CD4-positive, alpha-beta T cell (primary cell): ENCODE results near the gene SUGP1. TPM values are rescaled to one million over a fixed set of nuclear protein-coding genes. Genes with fewer than 3 reads are reported as not detected.

Experiments used
- ATAC-seq: fragments of 200-7000 bp; cut with Tn5 transposase; one replicate; pipeline ENCODE4 v1.10.0; 2022; ENCODE audit warnings: mild to moderate bottlenecking; ENCODE audit not compliant: poor library complexity
- CTCF ChIA-PET: fragments of 350-600 bp; sonication (Branson Sonifier 250); formaldehyde crosslinking; loops from one replicate; lab custom pipeline; 2021; ENCODE audit warnings: antibody characterized with exemption, inconsistent platforms; lab: Charles Lee
- POLR2A ChIA-PET: fragments of 350-600 bp; sonication (Branson Sonifier 250); formaldehyde crosslinking; loops from one replicate; lab custom pipeline; 2021; ENCODE audit warnings: antibody characterized with exemption, inconsistent platforms; lab: Charles Lee
- DNase-seq, 14 experiments: peaks; one replicate each; pipeline ENCODE4 v3.0.0-alpha.2; 2013 to 2020; ENCODE audit warnings: mixed read lengths in 2 of 14
- H3K27ac ChIP-seq, 2 donors: one replicate each; pipeline versions ENCODE4 v1.5.1 to v1.7.0; 2013; ENCODE audit warnings: low read length in 2 of 2, low read depth in 1 of 2, mild to moderate bottlenecking in 1 of 2
- H3K27me3 ChIP-seq, 2 experiments: 1 replicate in 1 of 2; 2 replicates in 1 of 2; pipeline versions ENCODE4 v1.6.1 to v1.7.0; 2013; ENCODE audit warnings: low read length in 2 of 2, control low read depth in 1 of 2, mild to moderate bottlenecking in 1 of 2, moderate library complexity in 1 of 2; ENCODE audit not compliant: insufficient read depth in 2 of 2, control insufficient read depth in 1 of 2
- H3K36me3 ChIP-seq: one replicate; pipeline ENCODE4 v1.6.1; 2013; ENCODE audit warnings: low read length, control low read depth; ENCODE audit not compliant: insufficient read depth
- H3K4me1 ChIP-seq: one replicate; pipeline ENCODE4 v1.6.1; 2013; ENCODE audit warnings: low read length, control low read depth; ENCODE audit not compliant: insufficient read depth
- H3K4me3 ChIP-seq: one replicate; pipeline ENCODE4 v1.5.1; 2013; ENCODE audit warnings: mild to moderate bottlenecking, low read length, moderate library complexity
- H3K9me3 ChIP-seq, 2 experiments: 1 replicate in 1 of 2; 2 replicates in 1 of 2; pipeline versions ENCODE4 v1.6.1 to v1.7.0; 2013; ENCODE audit warnings: low read length in 2 of 2, mild to moderate bottlenecking in 2 of 2, control low read depth in 1 of 2, moderate library complexity in 1 of 2; ENCODE audit not compliant: control insufficient read depth in 1 of 2, insufficient read depth in 1 of 2
- H3K27ac Mint-ChIP-seq: one replicate; pipeline ENCODE4 v1.8.0; 2020; ENCODE audit warnings: mixed read lengths
- H3K27me3 Mint-ChIP-seq: one replicate; pipeline ENCODE4 v1.8.0; 2021; ENCODE audit warnings: mixed read lengths
- H3K36me3 Mint-ChIP-seq: one replicate; pipeline ENCODE4 v1.8.0; 2021; ENCODE audit warnings: low read depth, mixed read lengths
- H3K4me1 Mint-ChIP-seq: one replicate; pipeline ENCODE4 v1.8.0; 2021; ENCODE audit warnings: low read depth, mixed read lengths
- H3K4me3 Mint-ChIP-seq: one replicate; pipeline ENCODE4 v1.8.0; 2020; ENCODE audit warnings: mild to moderate bottlenecking, mixed read lengths
- H3K9me3 Mint-ChIP-seq: one replicate; pipeline ENCODE4 v1.8.0; 2020; ENCODE audit warnings: mixed read lengths
- CTCF ChIP-seq: fragments of 200-600 bp; IDR thresholded peaks from one replicate; pipeline ENCODE4 v1.8.0; 2022; ENCODE audit warnings: antibody characterized with exemption, mild to moderate bottlenecking
- intact Hi-C, 2 experiments: fragments of 100-400 bp; cut with DNase I in 1 of 2; cut with micrococcal nuclease in 1 of 2; formaldehyde crosslinking; loops; one replicate each; pipeline versions ENCODE4 v1.15.1 to v1.9.0; 2023 to 2025; cut with DNase I, micrococcal nuclease
- total RNA-seq, 174 experiments: library from RNA in 2 of 174; stranded (reverse) in 2 of 174; gene quantifications; one replicate each; pipeline ENCODE4 v1.2.3 and lab custom pipeline; 2021 to 2026

The SUGP1 gene
- total RNA-seq, 2 experiments from 2014 or later, result 49.7 to 56.0 TPM

- Histone ChIP-seq H3K36me3 (no peaks in the 10 kb centered on the region), H3K9me3 (no peaks in the 10 kb centered on the region), H3K27me3 (peaks cover 5 to 15% of the 10 kb centered on the region in 2 experiments), H3K27ac (no peak overlapping the region), H3K4me1 (peaks cover 5% of the 10 kb centered on the region), H3K4me3 (no peak overlapping the region)
- DNase-seq (no peak), ATAC-seq (no peak)
- Mint-ChIP-seq H3K27ac (no peak overlapping the region), H3K27me3 (peaks cover 29% of the 10 kb centered on the region), H3K4me3 (no peak overlapping the region), H3K36me3 (no peaks in the 10 kb centered on the region), H3K9me3 (no peaks in the 10 kb centered on the region), H3K4me1 (peaks cover 5% of the 10 kb centered on the region)
- TF ChIP-seq CTCF, result no peak
- ChIA-PET POLR2A (no interaction called here), CTCF (no interaction called here)
- intact Hi-C loops, result no loop called here
Observed at GRCh38 chr19:19268453-19269385, 51.6 kb downstream of the SUGP1 start.

- no peak overlapping the region for H3K4me3 Mint-ChIP-seq
- H3K27ac Mint-ChIP-seq, result no peak overlapping the region
- TF ChIP-seq CTCF, result no peak
Observed at GRCh38 chr19:19267305-19267704, 53.0 kb downstream of the SUGP1 start.

GRCh38 chr19:19263886-19264487, 56.3 kb downstream of the SUGP1 start:
- peaks cover 0 to 6% of the 10 kb centered on the region in 2 experiments for H3K9me3 ChIP-seq
- no peak overlapping the region for H3K27ac ChIP-seq
- H3K4me1 Mint-ChIP-seq, result no peaks in the 10 kb centered on the region
- peaks cover 25 to 45% of the 10 kb centered on the region in 2 experiments for H3K27me3 ChIP-seq
- H3K36me3 Mint-ChIP-seq, result no peaks in the 10 kb centered on the region
- H3K9me3 Mint-ChIP-seq, result no peaks in the 10 kb centered on the region
- H3K27me3 Mint-ChIP-seq, result peaks cover 51% of the 10 kb centered on the region
- no peak overlapping the region for H3K27ac Mint-ChIP-seq
- ChIA-PET CTCF (no interaction called here), POLR2A (no interaction called here)
- intact Hi-C loops, result no loop called here
- H3K4me1 ChIP-seq, result peaks cover 15% of the 10 kb centered on the region
- ATAC-seq (no peak), DNase-seq (no peak)
- H3K4me3 ChIP-seq, result no peak overlapping the region
- H3K4me3 Mint-ChIP-seq, result no peak overlapping the region
- no peaks in the 10 kb centered on the region for H3K36me3 ChIP-seq
- TF ChIP-seq CTCF, result no peak

More at GRCh38 chr19:19267305-19267704, 53.0 kb downstream of the SUGP1 start:
- H3K9me3 ChIP-seq, result no peaks in the 10 kb centered on the region
- ChIA-PET CTCF (no interaction called here), POLR2A (no interaction called here)
- ATAC-seq, result no peak
- Mint-ChIP-seq H3K27me3 (peaks cover 33% of the 10 kb centered on the region), H3K4me1 (no peaks in the 10 kb centered on the region), H3K9me3 (no peaks in the 10 kb centered on the region), H3K36me3 (no peaks in the 10 kb centered on the region)
- H3K36me3 ChIP-seq, result no peaks in the 10 kb centered on the region
- H3K4me1 ChIP-seq, result peaks cover 3% of the 10 kb centered on the region
- no peak for DNase-seq
- H3K27ac ChIP-seq, result no peak overlapping the region
- no peak overlapping the region for H3K4me3 ChIP-seq
- H3K27me3 ChIP-seq, result peaks cover 11 to 20% of the 10 kb centered on the region in 2 experiments
- intact Hi-C loops, result no loop called here
